ENCODE data around the gene ZSCAN12. TPM values are rescaled to one million over a fixed set of nuclear protein-coding genes. Genes with fewer than 3 reads are reported as not detected.
"Not testable (repeated sequence)": the region's sequence is repeated elsewhere in the genome, so short reads cannot be mapped to it uniquely, and the experiment has no call there.

The ZSCAN12 gene
- 2.1 and 3.2 TPM in 2 replicates for total RNA-seq

DNA sequence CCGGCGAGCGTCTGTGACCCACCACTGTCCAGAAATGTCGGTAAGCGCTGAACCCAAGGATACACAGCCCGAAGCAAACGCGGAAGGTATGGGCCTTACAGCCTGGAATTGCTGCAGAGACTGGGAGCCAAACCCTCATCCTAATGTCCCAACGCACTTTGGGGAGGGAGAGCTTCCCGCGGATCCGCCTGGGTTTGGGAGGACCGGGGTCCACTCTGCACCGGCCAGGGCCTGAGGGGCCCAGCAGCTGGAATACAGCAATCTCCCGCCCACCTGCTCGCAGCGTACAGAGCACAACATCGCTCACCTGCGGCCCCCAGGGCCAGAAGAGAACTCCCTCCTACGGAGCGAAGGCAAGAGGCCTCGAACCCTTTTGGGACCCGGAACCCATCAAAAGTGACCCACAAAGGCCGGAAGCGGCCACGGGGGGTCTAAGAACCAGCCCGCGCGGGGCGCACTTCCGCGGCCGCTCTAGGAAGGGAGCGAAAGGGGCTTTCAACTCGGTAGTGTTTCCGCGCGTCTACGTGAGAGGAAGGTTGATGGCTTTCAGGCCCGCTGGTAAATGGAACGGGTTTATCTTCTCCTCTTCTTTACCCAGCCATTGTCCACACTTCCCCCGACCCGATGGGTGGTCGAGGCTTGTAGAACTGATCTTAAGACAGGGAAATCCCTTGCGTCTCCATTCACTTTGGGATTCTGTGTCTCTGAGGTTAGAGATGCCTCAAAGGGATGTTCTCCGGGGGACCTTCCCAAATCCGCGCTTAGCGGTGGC, at the start of gene ZSCAN12:
TSS of gene ZSCAN12 (minus strand) at position 398 of the 772 bp plus-strand sequence. CDS start 1,342 bp downstream, outside the sequence.
- peak; percentile 57 to 83 for DNase-seq (ENCODE audit: low read depth in 2 of 2)

DNA sequence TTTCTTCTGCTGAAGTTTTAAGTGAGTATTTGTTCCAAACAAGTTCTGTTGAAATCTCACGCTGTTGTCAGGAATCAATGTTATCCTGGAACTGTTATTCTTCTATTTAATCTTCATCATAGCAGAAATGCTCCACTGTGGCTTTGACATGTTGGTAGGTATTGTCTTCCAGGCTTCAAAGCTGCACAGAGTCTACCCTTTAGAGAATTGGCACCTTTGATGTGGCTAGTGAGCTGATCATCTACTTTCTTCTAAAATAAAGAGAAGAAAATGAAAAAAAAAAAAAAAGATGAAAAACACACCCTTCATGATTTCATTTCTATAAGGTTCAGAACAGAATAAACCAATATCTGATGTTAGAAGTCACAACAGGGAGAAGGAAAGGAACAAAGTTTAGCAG, 49.5 kb upstream of the ZSCAN12 start:
- DNase-seq (ENCODE audit: low read depth in 2 of 2): no peak

DNA sequence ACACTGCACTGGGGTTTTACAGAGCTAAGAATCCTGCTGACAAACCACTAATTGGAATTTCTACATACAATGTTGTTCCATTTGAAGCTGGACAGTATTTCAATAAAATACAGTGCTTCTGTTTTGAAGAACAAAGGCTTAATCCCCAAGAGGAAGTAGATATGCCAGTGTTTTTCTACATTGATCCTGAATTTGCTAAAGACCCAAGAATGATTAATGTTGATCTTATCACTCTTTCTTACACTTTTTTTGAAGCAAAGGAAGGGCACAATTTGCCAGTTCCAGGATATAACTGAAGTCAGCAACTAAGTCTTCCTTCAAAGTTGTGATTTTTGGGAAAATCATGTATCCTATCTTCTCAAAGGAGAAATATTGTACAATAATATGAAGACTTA, 48.0 kb upstream of the ZSCAN12 start:
- DNase-seq (ENCODE audit: low read depth in 2 of 2): not testable (repeated sequence)

DNA sequence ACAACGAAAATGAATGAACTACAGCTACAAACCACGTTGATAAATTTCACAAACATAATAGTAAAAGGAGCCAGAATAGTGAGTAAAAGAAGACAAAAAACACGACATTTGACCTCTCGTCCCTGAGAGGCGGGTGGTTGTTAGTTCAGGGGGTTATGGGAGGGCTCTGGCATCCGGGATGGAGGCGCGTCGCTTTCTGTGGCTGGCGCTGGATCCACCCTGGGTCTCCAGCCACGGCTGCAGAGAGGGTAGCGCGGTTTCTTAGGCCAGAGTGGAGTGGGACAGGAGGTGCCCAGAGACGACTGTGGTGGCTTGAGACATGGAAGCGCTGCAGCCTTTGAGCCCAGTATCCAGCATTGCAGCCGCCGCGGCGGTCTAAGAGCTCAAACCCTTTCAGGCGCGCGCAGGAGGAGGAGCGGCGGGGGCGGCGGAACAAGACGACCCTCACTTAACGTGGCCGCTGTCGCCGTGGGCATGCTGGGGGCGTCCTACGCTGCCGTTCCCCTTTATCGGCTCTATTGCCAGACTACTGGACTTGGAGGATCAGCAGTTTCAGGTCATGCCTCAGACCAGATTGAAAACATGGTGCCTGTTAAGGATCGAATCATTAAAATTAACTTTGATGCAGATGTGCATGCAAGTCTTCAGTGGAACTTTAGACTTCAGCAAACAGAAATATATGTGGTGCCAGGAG, 47.4 kb upstream of the ZSCAN12 start:
- no peak for DNase-seq (ENCODE audit: low read depth in 2 of 2)

DNA sequence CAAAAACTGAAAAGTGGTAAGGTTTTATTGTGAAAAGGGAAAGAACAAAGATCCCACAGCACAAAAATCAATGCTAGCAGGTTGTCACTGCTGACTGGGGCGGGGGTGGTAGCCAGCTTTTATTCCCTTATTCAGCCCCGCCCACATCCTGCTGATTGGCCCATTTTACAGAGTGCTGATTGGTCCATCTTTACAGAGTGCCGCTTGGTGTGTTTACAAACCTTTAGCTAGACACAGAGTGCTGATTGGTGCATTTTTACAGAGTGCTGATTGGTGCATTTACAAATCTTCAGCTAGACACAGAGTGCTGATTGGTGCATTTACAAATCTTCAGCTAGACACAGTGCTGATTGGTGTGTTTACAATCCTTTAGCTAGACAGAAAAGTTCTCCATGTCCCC, 45.2 kb upstream of the ZSCAN12 start:
- not testable (repeated sequence) for DNase-seq (ENCODE audit: low read depth in 2 of 2)

DNA sequence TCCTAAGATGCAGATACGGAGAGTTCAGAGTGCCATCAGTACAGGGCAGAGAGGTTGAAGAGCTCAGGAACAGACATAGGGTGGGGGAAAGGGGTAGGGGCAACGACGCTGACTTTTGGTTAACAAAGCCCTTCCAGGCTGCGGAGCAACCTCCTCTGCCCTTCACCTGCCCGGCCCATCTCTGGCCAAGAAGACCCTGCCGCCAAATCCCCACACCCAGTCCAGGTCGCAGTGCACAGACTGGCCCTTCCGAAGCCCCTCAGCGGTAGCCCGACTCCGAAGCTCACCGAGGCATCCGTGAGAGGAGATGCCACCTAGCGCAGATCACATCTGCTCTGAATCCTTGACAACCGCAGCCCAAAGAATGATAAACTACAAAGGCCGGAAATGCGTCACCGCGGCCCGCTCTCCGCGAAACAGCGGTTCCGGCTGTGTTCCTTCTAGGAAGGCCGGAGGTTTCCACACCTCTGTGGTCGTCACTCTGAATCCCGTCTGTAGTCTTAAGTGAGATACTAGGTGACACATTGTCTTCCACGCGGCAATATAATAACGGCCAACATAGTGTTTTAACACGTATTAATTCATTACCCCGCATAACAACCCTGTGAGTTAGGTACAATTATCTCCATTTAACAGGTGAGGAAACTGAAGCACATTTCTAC, 43.7 kb upstream of the ZSCAN12 start, which contains the start of gene ZSCAN23:
TSS of gene ZSCAN23 (minus strand) at position 380 of the 662 bp plus-strand sequence. CDS start 7,225 bp downstream, outside the sequence.
- peak; percentile 33 to 49 for DNase-seq (ENCODE audit: low read depth in 2 of 2)

DNA sequence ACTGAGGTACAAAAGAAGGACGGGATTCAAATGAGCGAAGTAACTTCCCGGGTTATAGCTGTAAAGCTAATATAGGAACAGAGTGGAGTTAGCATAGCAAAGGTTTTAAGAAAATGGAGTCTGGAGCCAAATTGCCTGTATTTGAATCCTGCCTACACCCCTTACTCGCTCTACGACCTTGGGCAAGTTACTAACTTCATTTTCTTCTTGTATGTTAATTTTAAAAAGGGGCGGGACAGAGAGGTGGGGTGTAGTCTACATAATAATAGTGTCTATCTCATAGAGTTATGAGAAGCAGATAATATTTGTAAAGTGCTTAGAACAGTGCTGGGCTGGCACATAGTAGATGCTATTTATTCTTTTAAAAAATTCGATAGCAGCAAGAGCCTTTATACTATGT, 43.0 kb upstream of the ZSCAN12 start:
- no peak for DNase-seq (ENCODE audit: low read depth in 2 of 2)

DNA sequence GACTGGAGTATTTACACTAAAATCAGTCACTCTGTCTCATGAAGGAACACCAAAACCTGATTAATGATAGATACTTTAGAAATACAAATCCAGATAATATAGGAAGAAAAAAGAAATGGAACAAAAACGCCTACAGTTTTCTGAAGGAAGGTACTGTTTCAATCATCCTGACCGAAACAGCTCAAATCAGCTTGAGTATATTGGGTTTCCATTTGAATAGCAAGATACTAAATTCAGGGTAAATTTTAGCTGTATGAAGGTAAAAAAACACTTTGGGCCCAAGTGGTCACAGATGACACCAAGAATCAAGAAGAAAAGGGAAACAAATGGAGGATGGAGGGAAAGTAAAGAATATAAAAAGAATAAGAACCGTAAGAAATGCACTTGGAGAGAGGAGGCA, 36.9 kb upstream of the ZSCAN12 start:
- DNase-seq (ENCODE audit: low read depth in 2 of 2): no peak

DNA sequence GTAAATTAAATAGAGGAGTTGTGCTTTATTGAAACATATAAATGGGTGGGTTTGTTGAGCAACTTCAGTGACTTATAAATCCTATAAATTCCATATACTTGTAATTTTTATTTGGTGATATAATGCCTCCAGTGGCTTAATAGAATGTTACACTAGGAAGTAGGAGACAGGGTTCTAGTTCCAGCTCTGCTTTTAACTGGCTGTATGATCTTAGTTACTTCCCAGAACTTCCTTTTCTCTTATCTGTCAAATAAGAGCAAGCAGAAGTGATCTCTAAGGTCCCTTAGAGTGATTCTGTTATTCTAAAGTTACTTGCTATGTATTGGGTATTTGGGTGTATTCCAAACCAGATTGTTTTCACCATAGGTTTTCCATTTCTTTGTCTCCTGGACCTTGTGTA, 33.6 kb upstream of the ZSCAN12 start:
- no peak for DNase-seq (ENCODE audit: low read depth in 2 of 2)

DNA sequence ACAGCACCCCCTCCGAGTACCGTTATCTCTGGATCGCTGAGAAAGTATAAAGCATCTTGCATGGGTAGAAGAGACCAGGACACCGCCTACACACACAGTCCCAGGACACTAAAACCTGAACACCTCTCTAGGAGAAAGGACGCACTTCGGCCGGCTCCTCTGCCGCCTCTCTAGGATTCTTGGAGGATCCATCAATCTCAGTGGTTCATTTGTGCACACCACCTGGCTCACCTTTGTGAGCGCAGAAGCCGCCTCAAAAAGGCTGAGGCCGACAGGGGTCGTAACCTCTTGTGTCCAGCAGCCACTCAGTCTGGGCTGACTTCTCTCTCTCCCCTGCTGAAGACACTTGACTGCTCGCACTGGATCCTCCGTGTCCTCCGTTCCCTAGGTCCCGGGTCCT, 30.2 kb upstream of the ZSCAN12 start:
- DNase-seq (ENCODE audit: low read depth in 2 of 2): no peak

DNA sequence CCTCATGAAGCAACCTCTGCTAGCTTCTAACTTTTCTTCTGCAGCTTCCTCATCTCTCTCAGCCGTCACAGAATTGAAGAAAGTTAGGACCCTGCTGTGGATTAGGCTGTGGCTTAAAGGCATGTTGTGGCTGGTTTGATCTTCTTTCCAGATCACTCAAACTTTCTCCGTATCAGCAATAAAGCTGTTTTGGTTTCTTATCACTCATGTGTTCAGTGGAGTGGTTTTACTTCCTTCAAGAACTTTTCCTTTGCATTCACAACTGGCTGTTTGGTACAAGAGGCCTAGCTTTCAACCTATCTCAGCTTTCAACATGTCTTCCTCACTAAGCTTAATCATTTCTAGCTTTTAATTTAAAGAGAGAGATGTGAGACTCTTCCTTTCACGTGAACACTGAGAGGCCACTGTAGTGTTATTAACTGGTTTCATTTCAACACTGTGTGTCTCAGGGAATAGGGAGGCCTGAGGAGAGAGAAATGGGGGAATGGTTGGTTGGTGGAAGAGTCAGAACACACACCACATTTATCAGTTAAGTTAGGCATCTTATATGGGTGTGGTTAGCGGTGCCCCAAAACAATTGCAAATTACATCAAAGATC, 26.5 kb upstream of the ZSCAN12 start:
- DNase-seq (ENCODE audit: low read depth in 2 of 2): no peak

DNA sequence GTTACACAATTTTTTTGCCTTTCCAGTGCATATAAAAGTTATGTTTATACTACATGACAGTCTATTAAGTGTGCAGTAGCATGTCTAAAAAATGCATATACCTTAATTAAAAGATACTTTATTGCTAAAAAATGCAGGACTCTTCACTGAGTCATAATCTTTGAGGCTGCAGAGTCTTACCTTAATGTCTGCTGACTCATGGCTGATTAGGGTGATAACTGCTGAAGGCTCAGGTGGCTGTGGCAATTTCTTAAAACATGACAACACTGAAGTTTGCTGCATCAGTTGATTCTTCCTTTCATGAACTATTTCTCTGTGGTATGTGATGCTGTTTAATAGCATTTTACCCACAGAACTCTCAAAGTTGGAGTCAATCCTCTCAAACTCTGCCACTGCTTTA, 24.6 kb upstream of the ZSCAN12 start:
- no peak for DNase-seq (ENCODE audit: low read depth in 2 of 2)

DNA sequence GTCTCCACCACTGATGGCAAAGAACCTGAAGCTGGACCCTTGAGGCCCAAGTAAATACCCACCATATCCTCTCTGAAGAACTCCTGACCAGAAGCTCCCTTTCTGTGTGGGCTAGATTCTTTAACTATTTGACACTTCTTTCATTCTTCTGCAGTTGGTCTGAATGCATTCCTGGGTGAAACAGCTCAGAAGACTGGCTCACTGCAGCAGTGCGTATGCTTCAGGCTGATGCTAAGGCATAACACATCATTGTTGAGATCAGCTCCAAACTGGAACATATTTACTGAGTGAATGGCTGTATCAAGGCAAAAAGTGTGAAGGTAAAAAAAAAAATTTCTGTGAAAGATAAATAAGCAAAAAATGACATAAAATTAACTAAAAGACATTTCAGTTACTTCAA, 24.0 kb upstream of the ZSCAN12 start:
- DNase-seq (ENCODE audit: low read depth in 2 of 2): no peak

DNA sequence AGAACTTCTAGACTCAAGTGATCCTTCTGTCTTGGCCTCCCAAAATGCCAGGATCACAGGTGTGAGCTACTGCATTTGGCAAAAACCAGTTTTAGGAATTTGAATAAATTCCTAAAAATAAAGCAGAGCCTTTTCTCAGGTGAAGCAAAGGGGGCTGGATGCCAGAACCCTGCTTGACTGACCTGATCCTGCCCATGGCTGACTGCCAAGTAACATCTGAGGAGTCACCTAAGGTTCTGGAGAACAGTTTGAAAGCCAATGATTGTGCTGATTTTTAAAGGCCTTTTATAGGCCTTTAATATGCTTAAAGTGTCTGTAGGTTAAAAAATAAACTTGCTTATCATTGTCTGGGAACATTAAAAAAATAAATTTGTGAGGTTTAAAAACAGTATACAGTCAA, 14.1 kb upstream of the ZSCAN12 start:
- no peak for DNase-seq (ENCODE audit: low read depth in 2 of 2)

DNA sequence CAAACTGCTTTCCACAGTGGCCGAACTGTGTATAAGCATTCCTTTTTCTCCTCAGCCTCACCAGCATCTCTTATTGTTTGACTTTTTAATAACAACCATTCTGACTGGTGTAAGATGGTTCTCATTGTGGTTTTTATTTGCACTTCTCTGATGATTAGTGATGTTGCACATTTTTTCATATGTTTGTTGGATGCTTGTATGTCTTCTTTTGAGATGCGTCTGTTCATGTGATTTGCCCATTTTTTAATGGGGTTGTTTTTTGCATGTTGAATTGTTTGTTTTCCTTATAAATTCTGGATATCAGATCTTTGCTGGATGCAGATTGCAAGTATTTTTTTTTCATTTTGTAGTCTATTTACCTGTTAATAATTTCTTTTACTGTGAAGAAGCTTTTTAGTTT, 11.2 kb upstream of the ZSCAN12 start:
- DNase-seq (ENCODE audit: low read depth in 2 of 2): no peak

DNA sequence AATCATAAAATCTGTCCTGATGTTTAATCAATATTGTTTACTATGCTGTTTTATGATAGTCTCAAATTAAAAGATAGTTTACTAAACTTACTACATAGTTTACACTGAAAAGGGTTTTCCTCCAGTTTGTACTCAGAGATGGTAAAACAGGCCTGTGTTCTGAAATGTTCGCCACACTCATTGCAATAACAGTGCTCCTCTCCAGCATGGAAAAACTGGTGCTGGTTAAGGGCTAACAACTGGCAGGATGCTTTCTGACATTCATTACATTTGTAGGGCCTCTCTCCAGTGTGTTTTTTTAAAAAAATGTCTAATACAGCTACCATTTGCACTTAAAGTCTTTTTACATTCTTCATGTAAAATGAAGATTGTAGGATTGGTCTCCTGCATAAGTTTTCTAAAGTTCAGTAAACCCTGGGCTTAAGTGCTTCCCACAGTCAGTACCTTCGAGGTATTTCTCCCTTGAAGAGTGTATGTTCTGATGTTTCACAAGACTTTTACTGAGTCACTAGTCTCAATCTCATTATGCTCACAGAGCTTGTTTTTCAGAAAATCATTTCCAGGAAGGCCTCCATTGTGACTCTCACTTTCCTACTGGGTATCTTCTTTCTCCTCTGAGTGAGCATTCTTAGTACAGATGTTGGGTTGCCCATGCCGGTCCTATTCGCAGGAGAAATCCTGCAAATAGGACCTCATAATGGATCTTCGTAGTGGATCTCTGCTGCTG, 8.7 kb upstream of the ZSCAN12 start:
- DNase-seq (ENCODE audit: low read depth in 2 of 2): no peak

DNA sequence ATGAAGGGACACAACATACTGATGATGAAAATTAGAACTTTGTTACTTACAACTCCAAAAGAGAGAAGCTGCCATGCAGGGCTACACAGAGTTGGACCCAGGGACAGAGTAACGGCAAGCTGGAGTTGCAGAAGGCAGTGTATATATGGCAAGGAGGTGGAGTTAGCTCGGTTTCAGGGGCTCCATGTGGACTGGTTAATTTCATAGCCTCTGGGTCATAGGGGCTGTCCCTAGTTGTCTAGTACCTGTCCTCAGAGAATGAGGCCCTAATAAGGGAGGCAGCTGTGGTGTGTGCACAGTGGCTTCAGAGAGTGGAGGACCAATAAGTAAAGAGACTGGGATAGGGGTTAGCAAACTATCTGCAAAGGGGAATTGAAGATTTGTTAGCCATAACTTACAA, 7.9 kb upstream of the ZSCAN12 start:
- DNase-seq (ENCODE audit: low read depth in 2 of 2): no peak

DNA sequence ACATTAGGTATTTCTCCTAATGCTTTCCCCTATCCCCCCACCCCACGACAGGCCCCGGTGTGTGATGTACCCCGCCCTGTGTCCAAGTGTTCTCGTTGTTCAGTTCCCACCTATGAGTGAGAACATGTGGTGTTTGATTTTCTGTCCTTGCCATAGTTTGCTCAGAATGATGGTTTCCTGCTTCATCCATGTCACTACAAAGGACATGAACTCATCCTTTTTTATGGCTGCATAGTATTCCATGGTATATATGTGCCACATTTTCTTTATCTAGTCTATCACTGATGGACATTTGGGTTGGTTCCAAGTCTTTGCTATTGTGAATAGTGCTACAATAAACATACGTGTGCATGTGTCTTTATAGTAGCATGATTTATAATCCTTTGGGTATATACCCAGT, 4.4 kb upstream of the ZSCAN12 start:
- not testable (repeated sequence) for DNase-seq (ENCODE audit: low read depth in 2 of 2)

DNA sequence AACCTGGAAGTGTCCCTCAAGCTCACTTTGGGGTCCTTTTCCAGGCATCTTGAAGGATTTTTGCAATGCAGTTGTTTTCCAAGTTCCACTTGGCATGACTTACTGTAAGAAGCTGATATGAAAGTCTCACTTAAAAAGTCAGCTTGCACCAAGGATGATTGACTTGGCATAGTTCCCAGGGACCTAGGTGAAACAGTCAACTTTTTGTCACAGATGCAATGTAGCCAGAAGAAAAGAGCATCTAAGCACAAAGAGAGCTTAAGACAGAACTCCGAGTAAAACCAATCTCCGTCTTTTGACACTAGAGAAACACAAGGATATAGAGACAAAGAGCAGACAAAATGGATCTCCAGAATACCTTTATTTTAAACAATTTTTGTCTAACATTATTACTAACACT, 2.6 kb upstream of the ZSCAN12 start:
- no peak for DNase-seq (ENCODE audit: low read depth in 2 of 2)

DNA sequence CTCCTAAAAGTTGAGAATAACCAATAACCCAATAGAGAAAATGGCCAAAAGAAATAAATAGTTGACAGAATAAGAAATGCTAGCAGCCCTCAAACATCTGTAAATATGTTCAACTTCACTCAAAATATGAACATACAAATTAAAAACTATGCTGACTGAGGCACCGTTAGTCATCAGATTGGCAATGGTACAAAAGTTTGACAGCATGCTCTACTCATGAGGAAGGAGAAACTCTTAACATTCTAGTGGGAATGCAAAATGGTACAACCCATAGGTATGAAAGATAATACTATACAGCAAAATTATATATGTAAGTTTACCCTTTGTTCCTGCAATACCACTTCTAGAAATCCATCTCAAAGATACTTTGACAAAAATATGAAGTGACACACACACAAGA, 1.6 kb upstream of the ZSCAN12 start:
- no peak for DNase-seq (ENCODE audit: low read depth in 2 of 2)

DNA sequence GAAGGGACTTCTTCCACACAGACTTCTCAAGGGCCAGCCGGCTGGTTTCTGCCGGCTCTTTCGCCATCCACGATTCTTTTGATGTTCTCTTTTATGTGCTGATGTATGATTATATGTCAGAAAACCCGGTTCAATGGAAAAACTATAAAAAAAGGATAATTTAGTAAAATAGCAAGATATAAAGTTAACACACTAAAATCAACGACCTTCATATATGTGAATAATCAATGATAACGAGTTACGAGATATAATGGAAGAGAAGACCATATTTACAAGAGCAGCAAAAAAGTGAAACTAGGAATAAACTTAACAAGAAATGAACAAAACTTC, 540 bp upstream of the ZSCAN12 start:
- no peak for DNase-seq (ENCODE audit: low read depth in 2 of 2)

DNA sequence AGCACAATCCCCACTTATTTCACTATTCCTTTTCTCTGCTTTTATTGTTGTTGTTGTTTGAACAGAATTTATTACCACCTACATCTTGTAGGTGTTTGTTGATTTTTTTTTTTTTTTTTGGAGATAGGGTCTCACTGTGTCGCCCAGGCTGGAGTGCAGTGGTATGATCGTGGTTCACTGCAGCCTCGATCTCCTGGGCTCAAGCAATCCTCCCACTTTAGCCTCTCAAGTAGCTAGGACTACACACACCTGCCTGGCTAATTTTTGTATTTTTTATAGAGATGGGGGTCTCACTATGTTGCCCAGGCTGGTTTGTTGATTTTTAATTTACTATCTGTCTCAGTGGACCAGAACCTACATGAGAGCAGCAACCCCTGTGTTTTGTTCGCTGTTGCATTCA, 3.6 kb downstream of the ZSCAN12 start:
- no peak for DNase-seq (ENCODE audit: low read depth in 2 of 2)

All from dermis microvascular lymphatic vessel endothelial cell (primary cell).